DMS79 (cell line): Measurements from ENCODE around the gene SPTBN2.
"Not testable (repeated sequence)": the region's sequence is repeated elsewhere in the genome, so short reads cannot be mapped to it uniquely, and the experiment has no call there.

ENCODE experiments used
- DNase-seq: peaks from one replicate; lab custom pipeline; 2025; lab: John Stamatoyannopoulos, UW

Gene SPTBN2

DNA sequence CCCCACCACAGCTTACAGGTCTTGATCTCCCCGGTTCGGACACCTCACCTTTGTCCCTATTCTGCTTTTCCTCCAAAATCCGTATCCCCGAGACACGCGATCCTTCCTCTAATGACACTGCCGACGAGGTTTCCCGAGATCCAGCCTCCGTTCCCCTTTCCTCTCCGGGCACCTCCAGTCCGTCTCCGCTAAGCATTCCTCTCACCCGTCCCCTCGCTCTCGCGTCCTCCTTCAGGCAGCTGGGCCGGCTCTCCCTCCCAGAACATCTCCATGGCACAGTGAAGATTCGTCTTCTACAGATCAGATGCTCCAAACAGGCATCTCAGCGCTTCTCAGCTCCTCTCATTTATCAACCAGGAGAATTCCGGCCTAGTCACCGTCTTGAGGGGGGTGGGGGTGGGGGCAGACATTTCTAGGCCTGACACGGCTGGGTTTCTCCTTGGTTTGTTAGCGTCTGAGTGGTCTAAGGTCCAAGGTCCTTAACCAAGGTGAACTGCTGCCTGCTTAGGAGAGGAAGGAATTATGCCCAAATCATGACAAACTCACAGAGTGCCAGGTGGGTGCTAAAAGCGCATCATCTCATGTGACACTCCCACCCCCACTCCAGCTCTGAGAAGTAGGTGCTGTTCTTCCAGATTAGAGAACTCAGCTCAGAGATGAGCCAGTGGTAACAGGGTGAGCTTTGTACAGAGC lies at the start of gene SPTBN2:
TSS of gene SPTBN2 (minus strand) at position 524 of the 693 bp plus-strand sequence. CDS start 7,976 bp downstream, outside the sequence.
- peak; percentile 62 for DNase-seq

DNA sequence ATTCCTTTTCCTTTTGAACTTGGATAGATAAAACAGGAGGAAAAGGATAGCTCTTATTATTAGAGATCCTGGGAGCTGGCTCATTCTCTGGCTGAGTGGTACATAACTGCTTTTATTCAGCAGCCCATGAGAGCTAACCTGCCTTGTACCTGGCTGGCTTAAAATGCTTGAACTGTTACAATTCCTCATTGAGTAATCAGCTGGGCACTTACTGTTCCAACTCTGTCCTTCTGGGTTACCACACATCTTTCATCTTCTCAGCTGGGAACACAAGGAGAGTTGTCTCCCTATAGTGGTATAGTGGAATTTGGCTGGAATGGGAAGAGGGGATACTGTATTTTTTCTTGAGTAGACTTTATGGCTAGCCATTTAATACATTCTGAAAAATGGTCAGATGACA lies 39.8 kb upstream of the SPTBN2 start:
- DNase-seq, result peak; percentile 58

DNA sequence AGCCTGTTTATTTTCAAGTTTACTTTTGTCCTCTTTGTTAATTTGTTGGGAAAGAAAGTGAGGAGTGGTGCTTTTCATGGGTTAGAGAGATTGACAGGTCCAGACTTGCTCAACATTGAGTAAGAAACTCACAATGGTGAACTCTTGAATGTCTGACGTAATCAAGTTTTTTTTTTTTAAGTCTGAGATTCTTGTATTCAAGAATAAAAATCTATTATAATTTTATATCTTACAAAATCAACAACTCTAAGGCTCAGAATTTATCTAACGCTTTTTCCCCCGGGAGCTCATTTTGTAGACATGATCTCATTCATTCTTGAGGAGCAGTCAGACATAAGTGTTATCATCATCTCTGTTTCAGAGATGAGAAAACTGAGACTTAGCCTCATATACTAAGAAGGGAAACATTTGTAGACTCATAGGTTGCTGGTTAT lies 39.1 kb upstream of the SPTBN2 start:
- peak; percentile 70 for DNase-seq

DNA sequence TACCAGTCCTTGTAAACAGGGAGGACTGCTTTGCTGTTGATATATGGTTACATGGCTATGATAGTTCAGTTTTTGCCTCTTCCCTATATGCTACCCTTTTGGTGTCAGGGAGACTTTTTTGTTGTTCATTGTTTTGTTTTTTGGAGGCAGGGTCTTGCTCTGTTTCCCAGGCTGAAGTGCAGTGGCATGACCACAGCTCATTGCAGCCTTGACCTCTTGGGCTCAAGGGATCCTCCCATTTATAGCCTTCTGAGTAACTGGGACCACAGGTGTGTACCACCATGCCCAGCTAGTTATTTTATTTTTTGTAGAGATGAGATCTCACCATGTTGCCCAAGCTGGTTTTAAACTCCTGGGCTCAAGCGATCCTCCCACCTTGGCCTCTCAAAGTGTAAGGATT lies 38.6 kb upstream of the SPTBN2 start:
- DNase-seq, result no peak

DNA sequence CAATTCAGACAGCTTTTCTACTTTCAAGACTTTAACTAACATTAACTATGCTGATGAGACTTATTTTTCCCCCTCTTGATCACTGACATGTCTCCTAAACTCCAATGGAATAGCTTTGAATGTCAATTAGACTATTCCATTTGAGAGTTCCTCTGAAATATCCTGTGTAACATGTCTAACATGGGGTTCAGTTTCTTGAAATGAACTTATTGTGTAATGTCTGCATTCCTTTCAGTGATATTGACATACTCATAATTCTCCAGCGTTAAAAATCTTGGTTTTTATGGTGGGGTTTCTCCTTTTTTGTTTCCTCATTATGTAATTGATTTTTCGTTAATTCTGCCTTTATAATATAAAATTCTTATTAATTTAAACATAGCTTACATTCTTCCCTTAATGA lies 37.7 kb upstream of the SPTBN2 start:
- DNase-seq, result no peak

DNA sequence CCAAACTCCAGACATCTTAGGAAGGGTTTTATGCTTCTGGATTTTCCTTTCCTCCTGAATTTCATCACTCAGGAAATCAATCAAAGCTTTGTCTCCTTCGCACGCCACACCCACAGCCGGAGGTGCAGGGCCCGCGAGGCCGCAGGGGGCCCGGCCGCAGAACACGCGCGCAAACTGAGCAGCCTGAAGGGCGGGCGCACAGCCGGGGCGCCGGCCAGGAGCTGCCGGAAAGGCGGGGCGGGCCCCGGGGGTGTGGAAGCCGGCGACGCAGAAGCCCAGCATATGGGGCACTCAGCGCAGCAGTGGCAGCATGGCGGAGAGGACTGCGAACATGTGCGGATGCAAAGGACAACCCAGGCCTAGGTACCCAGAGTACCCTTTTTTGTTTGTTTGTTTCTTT lies 33.1 kb upstream of the SPTBN2 start:
- no peak for DNase-seq

DNA sequence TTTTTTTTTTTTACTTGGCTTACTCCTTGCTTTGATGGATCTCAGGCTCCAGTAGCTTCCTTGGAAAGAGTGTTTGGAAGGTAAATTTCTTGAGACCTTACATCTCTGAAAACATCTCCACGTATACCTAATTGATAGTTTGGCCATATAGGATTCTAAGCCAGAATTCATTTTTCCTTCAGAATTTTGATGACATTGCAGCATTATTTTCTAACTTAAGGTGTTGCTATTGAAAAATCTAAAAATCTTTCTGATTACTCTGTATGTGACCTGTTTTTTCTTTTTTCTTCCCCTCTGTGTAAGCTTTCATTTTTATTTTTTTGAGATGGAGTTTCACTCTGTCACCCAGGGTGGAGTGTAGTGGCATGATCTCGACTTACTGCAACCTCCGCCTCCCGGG lies 23.1 kb upstream of the SPTBN2 start:
- no peak for DNase-seq

DNA sequence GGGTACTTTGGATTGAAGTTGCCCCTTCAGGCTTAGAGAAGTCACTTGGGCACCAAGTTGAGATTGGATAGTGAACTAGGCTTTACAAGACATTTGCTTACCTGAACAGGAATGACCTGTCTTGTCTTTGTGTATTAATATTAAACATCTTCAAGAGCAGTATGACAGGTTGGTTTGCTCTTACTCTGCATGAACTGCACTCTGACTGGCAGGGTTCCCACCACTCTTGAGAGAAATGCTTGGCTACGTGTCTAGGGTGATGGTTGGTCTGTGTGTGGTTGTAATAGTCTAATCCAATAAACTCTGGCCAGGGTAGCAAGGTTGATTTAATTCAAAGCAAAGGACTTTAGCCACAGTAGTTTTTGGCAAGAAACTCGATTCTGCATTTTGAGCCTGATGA lies 20.1 kb upstream of the SPTBN2 start:
- peak; percentile 97 for DNase-seq

DNA sequence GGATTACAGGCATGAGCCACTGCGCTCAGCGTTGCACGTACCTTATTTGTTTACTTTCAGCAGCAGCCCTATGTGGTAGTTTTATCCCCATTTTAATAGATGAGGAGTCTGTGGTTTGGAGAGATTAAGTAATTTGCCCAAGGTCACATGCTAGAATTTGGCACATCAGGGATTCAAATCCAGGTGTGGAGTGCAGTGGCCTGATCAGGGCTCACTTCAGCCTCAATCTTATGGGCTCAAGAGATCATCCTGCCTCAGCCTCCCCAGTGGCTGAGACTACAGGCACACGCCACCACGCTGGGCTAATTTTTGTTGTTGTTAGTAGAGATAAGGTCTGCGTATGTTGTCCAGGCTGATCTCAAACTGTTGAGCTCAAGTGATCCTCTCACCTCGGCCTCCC lies 18.5 kb upstream of the SPTBN2 start:
- no peak for DNase-seq

DNA sequence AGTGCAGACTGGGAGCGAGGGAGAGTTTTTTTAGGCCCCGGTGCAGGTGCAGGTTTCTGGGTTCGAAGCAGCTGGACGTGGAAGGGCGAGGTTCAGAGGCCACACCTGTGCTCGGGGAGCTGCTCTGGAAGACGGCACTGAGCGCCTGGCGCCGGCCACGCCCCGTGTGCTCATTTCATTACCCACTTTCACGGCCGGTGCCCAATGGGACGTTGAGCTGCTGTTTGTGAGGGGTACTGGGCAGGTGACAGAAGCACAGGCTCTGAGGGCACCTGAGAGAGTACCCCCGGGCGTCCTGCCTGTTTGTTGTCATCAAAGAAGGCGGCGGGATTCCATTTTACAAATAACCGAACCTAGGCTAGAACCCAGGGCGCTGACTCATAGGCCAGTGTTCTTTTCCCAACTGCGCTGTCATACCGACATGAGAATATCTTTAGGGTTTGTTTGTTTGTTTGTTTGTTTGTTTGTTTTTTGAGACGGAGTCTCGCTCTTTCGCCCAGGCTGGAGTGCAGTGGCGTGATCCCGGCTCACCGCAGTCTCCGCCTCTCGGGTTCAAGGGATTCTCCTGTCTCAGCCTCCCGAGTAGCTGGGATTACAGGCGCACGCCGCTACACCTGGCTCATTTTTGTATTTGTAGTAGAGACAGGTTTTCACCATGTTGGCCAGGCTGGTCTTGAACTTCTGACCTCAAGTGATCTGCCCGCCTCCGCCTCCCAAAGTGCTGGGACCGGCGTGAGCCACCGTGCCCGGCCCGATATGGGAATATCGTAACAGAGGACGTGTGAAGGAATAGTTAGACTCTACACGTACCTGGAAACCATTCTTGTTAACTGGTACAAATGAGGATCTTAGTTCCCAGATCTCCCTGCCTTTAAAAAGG lies 16.6 kb upstream of the SPTBN2 start:
- DNase-seq, result peak; percentile 83

DNA sequence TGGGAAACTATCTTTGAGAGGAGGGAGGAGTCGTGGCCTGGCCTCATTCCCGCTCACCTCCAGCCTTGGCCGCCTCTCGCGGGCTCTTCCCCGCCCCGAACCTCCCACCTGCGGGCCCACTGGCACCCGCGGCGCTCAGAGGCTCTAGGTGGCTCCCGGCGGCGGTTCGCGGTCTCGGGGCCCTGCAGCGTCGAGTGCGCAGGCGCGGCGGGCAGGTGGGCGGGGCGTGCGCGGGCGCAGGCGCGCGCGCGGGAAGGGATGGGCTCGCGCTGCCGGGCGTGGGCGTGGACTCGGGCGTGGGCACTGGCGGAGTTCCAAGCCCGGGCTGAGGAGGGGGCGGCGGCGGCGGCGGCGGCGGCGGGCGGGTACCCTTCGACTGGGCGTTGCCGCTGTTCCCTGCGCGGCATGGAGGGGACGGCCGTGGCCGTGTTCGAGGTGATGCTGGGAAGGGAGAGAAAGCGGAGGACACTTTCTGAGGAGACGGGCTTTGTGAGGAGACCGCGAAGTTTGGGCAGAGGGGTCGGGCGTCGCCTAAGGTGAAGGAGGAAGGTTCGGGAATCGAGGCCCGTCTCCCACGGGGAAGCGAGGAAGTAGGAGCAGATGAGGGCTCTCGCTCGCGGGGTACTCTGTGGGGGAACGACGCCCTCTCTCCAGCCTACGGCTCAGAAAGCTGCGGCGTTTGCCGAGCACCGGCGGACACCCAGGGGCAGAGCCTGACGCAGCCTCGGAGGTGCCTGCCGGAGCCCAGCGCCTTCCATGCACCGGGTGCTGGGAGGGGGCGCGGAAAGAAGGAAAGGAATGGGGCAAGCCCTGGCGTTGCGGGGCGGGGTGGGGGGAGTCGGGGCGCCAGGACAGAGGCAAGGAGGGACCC lies 15.7 kb upstream of the SPTBN2 start:
- peak; percentile 78 for DNase-seq

DNA sequence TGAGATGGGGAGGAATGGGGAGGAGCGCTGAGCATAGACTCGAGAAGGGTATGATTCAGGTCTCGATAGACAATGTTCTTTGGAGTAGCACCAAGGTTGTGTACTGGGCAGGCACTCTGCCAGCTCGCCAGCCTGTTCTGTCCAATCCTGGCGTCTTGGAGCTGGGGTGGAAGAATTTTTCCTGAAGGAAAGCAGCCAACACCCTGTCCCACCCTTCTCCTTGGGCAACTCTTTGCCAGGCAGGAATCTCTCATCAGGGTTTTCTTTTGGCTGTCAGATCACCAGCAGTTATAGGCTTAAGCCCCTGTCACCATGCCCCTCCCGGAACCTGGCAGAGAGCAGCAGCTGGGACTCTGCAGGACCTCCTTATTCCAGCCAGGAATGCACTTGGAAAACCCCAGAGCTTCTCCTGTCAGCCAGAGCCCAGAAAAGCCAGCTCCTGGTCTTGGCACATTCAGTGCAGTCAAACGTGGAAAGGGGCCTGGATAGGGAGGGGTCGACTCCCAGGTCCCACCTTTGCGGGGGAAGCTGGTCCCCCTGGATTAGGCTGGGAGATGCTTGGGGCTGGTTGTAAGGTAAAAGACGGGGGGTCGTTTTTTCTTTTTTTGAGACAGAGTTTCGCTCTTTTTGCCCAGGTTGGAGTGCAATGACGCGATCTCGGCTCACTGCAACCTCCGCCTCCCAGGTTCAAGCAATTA lies 14.4 kb upstream of the SPTBN2 start:
- peak; percentile 21 for DNase-seq

DNA sequence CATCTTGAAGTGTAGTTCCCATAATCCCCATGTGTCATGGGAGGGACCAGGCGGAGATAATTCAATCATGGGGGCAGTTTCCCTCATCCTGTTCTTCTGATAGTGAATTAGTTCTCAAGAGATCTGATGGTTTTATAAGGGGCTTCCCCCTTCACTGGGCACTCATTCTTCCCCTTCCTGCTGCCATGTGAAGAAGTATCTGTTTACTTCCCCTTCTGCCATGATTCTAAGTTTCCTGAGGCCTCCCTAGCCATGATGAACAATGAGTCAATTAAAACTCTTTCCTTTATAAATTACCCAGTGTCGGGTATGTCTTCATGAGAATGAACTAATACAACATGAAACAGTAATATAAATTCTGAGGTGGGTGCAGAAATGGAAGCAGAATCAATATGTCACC lies 12.1 kb upstream of the SPTBN2 start:
- DNase-seq, result no peak

DNA sequence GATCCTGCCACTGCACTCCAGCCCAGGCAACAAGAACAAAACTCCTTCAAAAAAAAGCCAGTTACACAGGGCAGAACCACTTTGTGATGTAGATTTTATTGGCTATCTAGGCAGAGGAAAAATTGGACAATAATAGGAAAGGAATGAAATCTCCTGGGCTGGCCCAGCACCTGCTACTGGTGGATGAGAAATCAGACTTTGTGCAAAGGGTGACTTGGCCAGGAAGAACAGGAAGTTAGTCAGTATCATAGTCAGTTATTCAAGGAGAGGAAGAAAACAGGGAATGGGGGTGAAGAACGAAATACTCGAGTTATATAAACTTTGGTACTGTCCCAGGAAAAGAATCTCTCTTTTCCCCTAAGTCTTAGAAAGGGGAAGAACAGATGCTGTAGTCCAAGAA lies 11.0 kb upstream of the SPTBN2 start:
- no peak for DNase-seq

DNA sequence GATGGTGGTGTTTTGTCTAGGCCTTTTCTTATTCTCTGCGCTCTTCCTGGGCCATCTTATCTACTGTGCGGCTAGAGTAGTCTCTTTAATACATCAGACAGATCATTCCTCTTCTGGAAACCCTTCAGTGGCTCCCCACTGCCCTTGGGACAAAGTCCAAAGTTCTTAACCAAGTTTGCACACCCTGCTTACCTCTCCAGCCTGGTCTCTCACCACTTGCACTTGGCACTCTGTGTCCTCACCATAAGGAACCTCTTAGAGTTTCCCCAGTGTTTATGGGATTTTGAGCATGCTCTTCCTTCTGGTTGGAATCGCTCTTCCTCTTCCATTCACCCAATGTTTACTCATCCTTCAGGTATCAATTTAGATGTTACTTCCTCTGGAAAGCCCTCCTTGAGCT lies 5.2 kb upstream of the SPTBN2 start:
- DNase-seq, result no peak

DNA sequence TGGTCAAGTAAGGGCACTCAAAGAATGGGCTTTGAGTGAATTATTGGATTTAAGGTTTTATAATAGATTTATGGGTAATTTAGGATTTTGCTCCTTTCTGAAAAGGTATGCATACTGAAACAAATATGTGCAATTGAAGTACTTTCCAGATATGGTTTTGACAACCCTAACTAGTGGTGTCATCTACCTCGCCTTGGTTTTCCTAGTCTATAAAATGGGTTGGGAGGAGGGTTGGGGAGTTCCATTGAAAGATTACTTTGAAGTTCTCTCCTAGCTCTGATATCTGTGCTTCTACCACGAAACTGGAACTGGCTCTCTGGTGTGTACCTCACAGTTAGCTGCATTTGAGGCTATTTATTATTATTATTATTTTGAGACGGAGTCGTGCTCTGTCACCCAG lies 431 bp upstream of the SPTBN2 start:
- no peak for DNase-seq

DNA sequence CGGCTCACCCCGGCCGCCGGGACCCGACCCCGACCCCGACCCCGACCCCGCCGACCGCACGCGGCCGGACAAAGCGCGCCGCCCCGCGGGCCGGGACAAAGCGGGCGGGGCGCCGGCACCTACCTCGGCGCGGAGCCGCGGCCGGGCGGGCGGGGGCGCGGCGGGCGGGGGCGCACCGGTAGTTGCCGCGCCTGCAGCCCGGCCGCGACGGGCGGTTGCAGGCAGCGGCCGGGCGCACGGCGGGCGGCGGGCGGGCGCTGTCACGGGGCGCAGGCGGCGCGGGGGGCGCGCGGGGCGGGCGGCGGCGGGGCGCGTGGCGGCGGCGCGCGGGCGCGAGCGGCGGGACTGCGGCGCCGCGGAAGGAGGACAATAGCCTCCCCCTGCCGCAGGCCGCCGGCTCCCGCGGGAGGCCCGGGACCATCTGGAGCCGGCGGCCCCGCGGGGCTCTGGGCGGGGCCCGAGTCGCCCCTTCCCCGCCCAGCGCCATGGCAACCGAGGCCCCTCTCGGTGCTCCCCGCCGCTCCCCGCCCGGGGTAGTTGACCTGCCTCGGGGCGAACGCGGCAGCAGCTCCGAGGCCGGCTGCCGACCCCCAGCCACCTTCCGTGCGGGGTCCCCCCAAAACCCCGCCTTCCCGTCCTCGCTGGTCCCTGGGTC lies 851 bp downstream of the SPTBN2 start:
- no peak for DNase-seq

DNA sequence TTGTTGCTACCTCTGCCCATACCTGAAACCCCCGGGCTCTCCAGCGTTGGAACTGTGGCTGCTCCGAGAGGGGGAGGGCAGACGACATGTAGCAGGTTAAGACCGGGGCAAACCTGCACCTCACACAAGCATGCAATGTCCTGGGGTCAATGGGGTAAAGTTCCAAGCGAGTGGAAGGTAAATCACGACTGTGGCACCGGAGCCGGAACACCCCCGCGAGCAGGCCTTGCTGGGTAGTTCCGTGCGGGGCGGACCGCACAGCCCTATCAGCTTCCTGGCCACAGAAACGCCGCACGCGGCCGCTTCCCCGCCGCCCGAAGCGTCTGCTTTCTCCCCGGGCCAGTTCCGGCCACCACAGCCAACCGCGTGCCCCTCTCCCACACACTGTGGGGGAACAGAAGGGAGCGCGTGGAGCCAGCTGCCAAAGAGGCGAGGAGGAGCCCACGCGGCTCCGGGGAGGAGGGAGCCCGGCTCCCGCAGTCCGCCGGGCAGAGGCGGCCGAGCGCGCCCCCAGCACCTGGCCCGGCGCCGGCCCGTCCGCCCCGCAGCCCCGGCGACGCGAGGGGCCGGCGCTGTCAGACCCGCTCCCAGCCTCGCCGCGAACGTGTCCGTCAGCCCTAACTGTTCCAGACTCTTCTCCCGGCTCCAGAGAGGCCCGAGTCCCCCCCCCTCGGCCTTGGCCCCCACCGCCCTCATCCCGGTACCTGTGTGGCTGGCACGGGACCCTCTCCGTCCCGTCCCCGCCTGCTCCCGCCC lies 1.6 kb downstream of the SPTBN2 start:
- no peak for DNase-seq

DNA sequence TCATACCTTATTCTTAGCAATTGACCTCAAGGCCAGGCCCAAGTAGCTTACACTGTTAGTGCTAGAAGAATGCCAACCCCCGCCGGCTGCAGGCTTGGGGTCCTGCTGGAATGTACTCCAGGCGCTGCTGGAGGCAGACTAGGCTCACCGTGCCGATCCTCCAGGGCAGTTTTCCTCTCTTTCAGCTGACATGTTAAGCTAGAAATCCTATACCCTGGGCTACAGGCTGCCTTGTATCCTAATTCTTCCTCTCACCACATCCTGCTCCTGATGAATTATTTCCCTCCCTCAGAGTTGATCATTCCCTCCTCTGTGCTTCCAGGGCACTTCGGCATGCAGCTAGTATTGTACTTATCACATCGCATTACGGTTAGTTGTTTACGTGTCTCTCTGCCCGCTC lies 3.4 kb downstream of the SPTBN2 start:
- no peak for DNase-seq

DNA sequence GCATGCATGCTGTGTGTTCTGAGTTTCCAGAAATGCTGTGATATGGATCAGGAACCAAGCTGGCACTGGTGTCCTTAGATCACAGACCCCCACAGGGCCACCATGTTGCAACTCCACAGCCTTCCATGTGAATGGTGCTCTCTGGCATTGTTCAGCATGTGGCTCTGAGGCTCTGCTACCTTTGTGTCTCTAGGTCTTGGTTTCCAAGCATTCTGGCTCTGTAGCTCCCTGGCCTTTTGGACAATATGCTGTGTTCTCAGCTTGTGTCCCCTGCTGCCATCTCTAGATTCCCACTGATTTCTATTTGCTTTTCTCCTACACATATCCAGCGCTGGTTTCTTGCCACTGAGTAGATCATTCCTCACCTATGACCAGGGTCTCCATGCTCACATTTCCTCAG lies 3.9 kb downstream of the SPTBN2 start:
- DNase-seq, result no peak

DNA sequence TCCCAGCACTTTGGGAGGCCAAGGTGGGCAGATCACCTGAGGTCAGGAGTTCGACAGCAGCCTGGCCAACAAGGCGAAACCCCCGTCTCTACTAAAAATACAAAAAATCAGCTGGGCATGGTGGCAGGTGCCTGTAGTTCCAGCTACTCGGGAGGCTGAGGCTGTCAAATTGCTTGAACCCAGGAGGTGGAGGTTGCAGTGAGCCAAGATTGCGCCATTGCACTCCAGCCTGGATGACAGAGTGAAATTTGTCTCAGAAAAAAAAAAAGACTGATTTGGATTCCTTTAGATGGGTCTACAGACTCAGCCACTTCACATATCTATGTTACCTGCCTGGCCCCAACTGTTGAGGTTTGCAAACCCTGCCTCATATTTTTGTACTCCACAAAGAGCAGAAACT lies 4.8 kb downstream of the SPTBN2 start:
- not testable (repeated sequence) for DNase-seq
